HEK293 (cell line): ENCODE data around the gene CMTM5.

ENCODE experiments used
- CTCF ChIA-PET: fragments of 350-600 bp; formaldehyde crosslinking; extraction: SDS; loops from one replicate; lab custom pipeline; 2021; ENCODE audit warnings: antibody characterized with exemption; lab: Yijun Ruan, JAX
- POLR2A ChIA-PET: fragments of 300-600 bp; formaldehyde crosslinking; extraction: SDS; loops from one replicate; lab custom pipeline; 2020; ENCODE audit warnings: antibody characterized with exemption, inconsistent platforms; lab: Yijun Ruan, JAX
- H3K27ac ChIP-seq: fragments of 200-500 bp; sonication (Bioruptor generic); 2 replicates; pipeline ENCODE4 v1.5.1; 2014; ENCODE audit warnings: low read depth, low read length, control low read depth, inconsistent platforms; ENCODE audit errors: extremely low read depth
- H3K36me3 ChIP-seq, 2 experiments: fragments of 200-500 bp in 1 of 2; sonication (Bioruptor generic) in 1 of 2; 1 replicate in 1 of 2; 2 replicates in 1 of 2; pipeline ENCODE4 v1.5.1; 2014 to 2017; ENCODE audit warnings: inconsistent platforms in 2 of 2, low read length in 2 of 2; ENCODE audit not compliant: control insufficient read depth in 2 of 2, insufficient read depth in 1 of 2
- H3K4me1 ChIP-seq: fragments of 200-500 bp; sonication (Bioruptor generic); 2 replicates; pipeline ENCODE4 v1.5.1; 2014; ENCODE audit warnings: mild to moderate bottlenecking, low read length, inconsistent platforms; ENCODE audit not compliant: control insufficient read depth, insufficient read depth
- H3K4me3 ChIP-seq: 2 replicates; pipeline ENCODE4 v1.5.1; 2011; ENCODE audit warnings: low read depth, mild to moderate bottlenecking, control low read depth, low read length, moderate library complexity
- H3K9me3 ChIP-seq: fragments of 200-500 bp; sonication (Bioruptor generic); 2 replicates; pipeline ENCODE4 v1.5.1; 2014; ENCODE audit warnings: low read depth, low read length, inconsistent platforms; ENCODE audit not compliant: control insufficient read depth, insufficient read depth
- GLIS1 ChIP-seq: fragments of 450-650 bp; formaldehyde crosslinking; IDR thresholded peaks from 2 replicates; pipeline ENCODE4 v1.5.1; 2016; ENCODE audit warnings: missing biosample characterization, missing genetic modification characterization
- HOXC10 ChIP-seq: sonication (generic); formaldehyde crosslinking; IDR thresholded peaks from 2 replicates; pipeline ENCODE4 v1.8.1; 2023; ENCODE audit warnings: mild to moderate bottlenecking, missing genetic modification reagents
- HOXD13 ChIP-seq: sonication (generic); formaldehyde crosslinking; IDR thresholded peaks from 2 replicates; pipeline ENCODE4 v1.8.0; 2022; ENCODE audit warnings: missing genetic modification reagents, borderline replicate concordance
- OVOL3 ChIP-seq: fragments of 450-650 bp; formaldehyde crosslinking; IDR thresholded peaks from 2 replicates; pipeline ENCODE4 v1.5.1; 2016; ENCODE audit warnings: missing biosample characterization, missing genetic modification characterization
- PRDM1 ChIP-seq: fragments of 450-650 bp; formaldehyde crosslinking; IDR thresholded peaks from 2 replicates; pipeline ENCODE4; 2016; ENCODE audit warnings: missing biosample characterization, missing genetic modification characterization
- SP7 ChIP-seq: fragments of 450-650 bp; formaldehyde crosslinking; IDR thresholded peaks from 2 replicates; pipeline ENCODE4 v1.5.1; 2016; ENCODE audit warnings: missing biosample characterization, missing genetic modification characterization
- TRIM28 ChIP-seq: IDR thresholded peaks from 2 replicates; pipeline ENCODE4 v1.6.1; 2011; ENCODE audit warnings: low read length, control low read depth, borderline replicate concordance
- ZEB2 ChIP-seq: fragments of 450-650 bp; formaldehyde crosslinking; IDR thresholded peaks from 2 replicates; pipeline ENCODE4 v1.5.1; 2016; ENCODE audit warnings: missing biosample characterization, missing genetic modification characterization
- ZIC2 ChIP-seq: fragments of 450-650 bp; formaldehyde crosslinking; IDR thresholded peaks from 2 replicates; pipeline ENCODE4 v1.5.1; 2016; ENCODE audit warnings: missing biosample characterization, missing genetic modification characterization
- ZNF112 ChIP-seq: fragments of 450-650 bp; formaldehyde crosslinking; IDR thresholded peaks from 2 replicates; pipeline ENCODE4 v1.5.0; 2017; ENCODE audit warnings: missing biosample characterization, missing genetic modification characterization
- ZNF121 ChIP-seq: fragments of 450-650 bp; formaldehyde crosslinking; IDR thresholded peaks from 2 replicates; pipeline ENCODE4 v1.5.1; 2016; ENCODE audit warnings: missing biosample characterization, missing genetic modification characterization
- ZNF202 ChIP-seq: fragments of 450-650 bp; formaldehyde crosslinking; IDR thresholded peaks from 2 replicates; pipeline ENCODE4 v1.5.1; 2016; ENCODE audit warnings: missing biosample characterization, missing genetic modification characterization, borderline replicate concordance
- ZNF324 ChIP-seq: fragments of 450-650 bp; formaldehyde crosslinking; IDR thresholded peaks from 2 replicates; pipeline ENCODE4 v1.5.1; 2016; ENCODE audit warnings: missing biosample characterization, missing genetic modification characterization
- ZNF426 ChIP-seq: fragments of 450-650 bp; formaldehyde crosslinking; IDR thresholded peaks from 2 replicates; pipeline ENCODE4 v1.5.1; 2017; ENCODE audit warnings: missing biosample characterization, missing genetic modification characterization, mild to moderate bottlenecking, inconsistent platforms, moderate library complexity
- ZNF433 ChIP-seq: fragments of 450-650 bp; formaldehyde crosslinking; IDR thresholded peaks from 2 replicates; pipeline ENCODE4 v1.5.1; 2016; ENCODE audit warnings: missing biosample characterization, missing genetic modification characterization, low read depth
- ZNF473 ChIP-seq: fragments of 450-650 bp; formaldehyde crosslinking; IDR thresholded peaks from 2 replicates; pipeline ENCODE4 v1.5.1; 2017; ENCODE audit warnings: missing biosample characterization, missing genetic modification characterization
- ZNF560 ChIP-seq: fragments of 450-650 bp; formaldehyde crosslinking; IDR thresholded peaks from 2 replicates; pipeline ENCODE4 v1.5.1; 2017; ENCODE audit warnings: missing biosample characterization, missing genetic modification characterization, borderline replicate concordance
- ZNF561 ChIP-seq: fragments of 450-650 bp; IDR thresholded peaks from 2 replicates; pipeline ENCODE4 v1.5.1; 2018; ENCODE audit warnings: missing biosample characterization, missing genetic modification characterization, borderline replicate concordance
- ZNF623 ChIP-seq: fragments of 450-650 bp; formaldehyde crosslinking; IDR thresholded peaks from 2 replicates; pipeline ENCODE4 v1.5.1; 2016; ENCODE audit warnings: missing biosample characterization, missing genetic modification characterization
- ZNF639 ChIP-seq: fragments of 450-650 bp; formaldehyde crosslinking; IDR thresholded peaks from 2 replicates; pipeline ENCODE4 v1.5.1; 2016; ENCODE audit warnings: missing biosample characterization, missing genetic modification characterization
- ZNF670 ChIP-seq: fragments of 450-650 bp; formaldehyde crosslinking; IDR thresholded peaks from 2 replicates; pipeline ENCODE4 v1.5.1; 2016; ENCODE audit warnings: missing biosample characterization, missing genetic modification characterization, low read depth
- ZNF677 ChIP-seq: fragments of 450-650 bp; IDR thresholded peaks from 2 replicates; pipeline ENCODE4 v1.5.0; 2018; ENCODE audit warnings: missing biosample characterization, mild to moderate bottlenecking, missing genetic modification characterization, moderate library complexity
- ZNF701 ChIP-seq: fragments of 450-650 bp; formaldehyde crosslinking; IDR thresholded peaks from 2 replicates; pipeline ENCODE4 v1.5.1; 2016; ENCODE audit warnings: missing biosample characterization, missing genetic modification characterization
- ZNF777 ChIP-seq: fragments of 450-650 bp; formaldehyde crosslinking; IDR thresholded peaks from 2 replicates; pipeline ENCODE4 v1.5.1; 2017; ENCODE audit warnings: missing biosample characterization, missing genetic modification characterization, borderline replicate concordance
- TF ChIP-seq, protein P1 (sequence below): fragments of 450-650 bp; formaldehyde crosslinking; IDR thresholded peaks from 2 replicates; pipeline ENCODE4 v1.5.1; 2016; ENCODE audit warnings: missing biosample characterization, missing genetic modification characterization
- TF ChIP-seq, protein P2 (sequence below): IDR thresholded peaks from 2 replicates; pipeline ENCODE4 v1.6.1; 2011; ENCODE audit warnings: mild to moderate bottlenecking, low read depth, low read length, borderline replicate concordance
- TF ChIP-seq, protein P3 (sequence below): fragments of 450-650 bp; formaldehyde crosslinking; IDR thresholded peaks from 2 replicates; pipeline ENCODE4 v1.5.1; 2017; ENCODE audit warnings: missing biosample characterization, missing genetic modification characterization

Gene CMTM5

DNA sequence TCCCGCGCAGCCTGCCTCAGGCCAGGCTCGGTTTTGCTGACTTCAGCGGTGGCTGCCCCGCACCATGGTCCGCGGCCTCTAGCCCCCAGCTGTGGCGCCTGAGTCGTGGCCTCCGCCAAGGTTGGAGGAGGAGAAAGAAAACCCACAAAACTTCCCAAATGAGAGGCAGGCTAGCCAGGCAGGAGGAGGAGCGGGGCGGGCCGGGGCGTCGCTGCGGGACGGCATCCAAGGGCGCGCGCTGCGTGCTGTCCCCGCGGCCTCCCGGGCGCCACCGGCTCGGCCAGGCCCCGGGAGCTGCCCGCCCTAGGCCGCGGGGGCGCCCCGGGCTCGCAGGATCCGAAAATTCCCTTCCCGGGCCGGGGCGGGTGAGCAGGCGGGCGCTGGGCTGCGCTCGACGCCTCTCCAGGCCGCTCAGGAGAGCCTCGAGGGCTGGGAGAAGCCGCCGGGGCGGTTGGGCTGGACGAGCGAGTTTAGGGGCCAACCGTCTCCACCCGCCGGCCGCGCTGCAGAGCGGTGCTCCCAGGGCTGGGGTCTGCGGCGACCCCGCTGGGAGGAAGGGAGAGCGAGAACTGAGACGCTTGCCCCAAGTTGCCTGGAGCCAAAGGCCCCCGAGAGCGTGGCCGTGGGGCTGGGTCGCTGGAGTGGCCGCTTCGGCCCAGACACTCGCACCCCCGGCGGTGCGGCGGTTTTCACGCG, 11.7 kb upstream of the CMTM5 start, which contains the start of gene EFS:
TSS of gene EFS (minus strand) at position 137 of the 696 bp plus-strand sequence. CDS start 147 bp downstream, outside the sequence.
- H3K27ac ChIP-seq, result no peak within 1 kb of the TSS
- H3K4me3 ChIP-seq, result no peak within 1 kb of the TSS
- no peaks in the 10 kb centered on the region for H3K9me3 ChIP-seq
- H3K36me3 ChIP-seq, result no peaks in the 10 kb centered on the region
- ChIA-PET CTCF (interaction anchor here (0.9 kb wide), 1 partner anchor 15 kb away, joined by 4 read pairs; no protein-coding TSS in a partner anchor), POLR2A (no interaction called here)
- TF ChIP-seq ZNF670 (no peak), ZNF121 (tag by site-specific recombination) (no peak), ZNF473 (tag by site-specific recombination) (no peak), ZEB2 (no peak)
- no peaks in the 10 kb centered on the region for H3K4me1 ChIP-seq

DNA sequence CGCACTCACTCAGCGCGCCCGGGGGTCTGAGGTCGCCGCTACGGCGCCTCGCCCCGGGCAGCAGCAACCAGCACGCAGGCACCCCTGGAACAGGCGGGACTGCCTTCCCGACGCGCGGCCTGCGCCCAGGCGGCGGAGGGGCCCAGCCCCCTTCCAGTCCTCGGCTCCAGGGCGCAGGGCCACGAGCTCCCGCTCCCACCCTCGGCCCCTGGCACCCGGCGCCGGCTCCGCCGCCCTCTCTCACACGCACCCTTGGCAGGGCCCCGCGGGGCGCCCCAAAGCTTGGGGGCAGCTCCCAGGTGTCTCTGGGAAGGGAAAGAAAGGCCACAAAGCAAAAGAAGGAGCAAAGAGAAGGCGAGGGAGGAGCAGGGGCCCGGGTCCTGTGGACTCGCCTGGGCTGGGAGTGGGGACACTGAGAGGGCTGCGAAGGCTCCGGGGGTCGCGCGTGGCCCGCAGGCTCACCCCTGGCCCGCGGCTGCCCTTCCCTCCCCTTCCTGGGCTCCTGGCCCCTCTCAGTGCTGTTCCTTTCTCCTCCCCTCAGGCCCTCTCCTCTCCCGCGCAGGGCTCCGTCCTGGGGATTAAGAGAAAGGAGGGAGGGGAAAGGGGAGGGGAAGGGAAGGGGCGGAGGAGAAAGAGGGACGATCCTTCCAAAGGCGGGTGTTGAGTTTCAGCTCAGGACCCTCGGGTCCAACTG, 11.0 kb upstream of the CMTM5 start:
- POLR2A ChIA-PET, result no interaction called here
- TF ChIP-seq ZIC2, result no peak
- TF ChIP-seq ZNF202 (tag by site-specific recombination), result no peak
- no peak for TF ChIP-seq ZNF623 (tag by site-specific recombination)
- no peak for TF ChIP-seq ZNF324 (tag by site-specific recombination)
- no peak for TF ChIP-seq SP7 (tag by site-specific recombination)
- TF ChIP-seq ZNF701, result no peak
- no peak for TF ChIP-seq GLIS1 (tag by site-specific recombination)
- TF ChIP-seq OVOL3, result no peak
- TF ChIP-seq ZNF777 (tag by site-specific recombination), result no peak
- TF ChIP-seq, protein P1, sequence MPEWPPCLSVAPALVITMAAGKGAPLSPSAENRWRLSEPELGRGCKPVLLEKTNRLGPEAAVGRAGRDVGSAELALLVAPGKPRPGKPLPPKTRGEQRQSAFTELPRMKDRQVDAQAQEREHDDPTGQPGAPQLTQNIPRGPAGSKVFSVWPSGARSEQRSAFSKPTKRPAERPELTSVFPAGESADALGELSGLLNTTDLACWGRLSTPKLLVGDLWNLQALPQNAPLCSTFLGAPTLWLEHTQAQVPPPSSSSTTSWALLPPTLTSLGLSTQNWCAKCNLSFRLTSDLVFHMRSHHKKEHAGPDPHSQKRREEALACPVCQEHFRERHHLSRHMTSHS, result no peak
- TF ChIP-seq HOXD13, result no peak
- no peak for TF ChIP-seq PRDM1 (tag by site-specific recombination)
- TF ChIP-seq ZNF433 (tag by site-specific recombination), result no peak

DNA sequence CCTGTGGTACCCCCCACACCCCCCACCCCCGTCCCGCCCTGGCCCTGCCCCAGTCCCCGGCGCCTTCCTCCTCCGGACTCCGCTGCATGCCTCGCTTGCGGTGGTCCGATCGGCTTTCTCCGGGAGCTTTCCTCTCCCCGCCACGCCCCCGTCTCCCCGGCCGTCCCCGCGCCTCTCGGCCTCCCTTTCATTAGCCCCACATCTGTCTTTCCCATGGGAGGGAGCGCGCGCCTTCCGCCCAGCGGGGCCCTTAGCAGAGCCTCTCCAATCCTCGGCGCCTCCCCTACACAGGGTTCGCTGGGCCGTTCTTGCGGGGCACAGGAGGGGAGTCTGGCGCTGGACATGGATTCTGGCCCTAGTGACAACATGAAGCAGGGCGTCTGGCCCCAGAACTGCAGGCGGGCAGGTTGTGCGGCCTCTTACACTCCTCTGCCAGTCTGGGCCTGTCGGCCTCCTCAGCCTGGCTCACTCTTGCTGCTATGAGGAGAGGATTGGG, 10.4 kb upstream of the CMTM5 start:
- Histone ChIP-seq H3K4me1 (no peaks in the 10 kb centered on the region), H3K27ac (no peak overlapping the region), H3K36me3 (no peaks in the 10 kb centered on the region), H3K9me3 (no peaks in the 10 kb centered on the region), H3K4me3 (no peak overlapping the region)
- ChIA-PET POLR2A (interaction anchor here (0.5 to 0.6 kb wide), 2 partner anchors 45 to 423 kb away, joined by 3 to 5 read pairs; partner anchors contain the start of gene PABPN1), CTCF (no interaction called here)
- TF ChIP-seq, protein P2, sequence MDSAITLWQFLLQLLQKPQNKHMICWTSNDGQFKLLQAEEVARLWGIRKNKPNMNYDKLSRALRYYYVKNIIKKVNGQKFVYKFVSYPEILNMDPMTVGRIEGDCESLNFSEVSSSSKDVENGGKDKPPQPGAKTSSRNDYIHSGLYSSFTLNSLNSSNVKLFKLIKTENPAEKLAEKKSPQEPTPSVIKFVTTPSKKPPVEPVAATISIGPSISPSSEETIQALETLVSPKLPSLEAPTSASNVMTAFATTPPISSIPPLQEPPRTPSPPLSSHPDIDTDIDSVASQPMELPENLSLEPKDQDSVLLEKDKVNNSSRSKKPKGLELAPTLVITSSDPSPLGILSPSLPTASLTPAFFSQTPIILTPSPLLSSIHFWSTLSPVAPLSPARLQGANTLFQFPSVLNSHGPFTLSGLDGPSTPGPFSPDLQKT, result no peak
- TF ChIP-seq TRIM28, result no peak
- no peak for TF ChIP-seq ZNF639 (tag by site-specific recombination)
- no peak for TF ChIP-seq ZNF677 (tag by site-specific recombination)
- TF ChIP-seq, protein P3, sequence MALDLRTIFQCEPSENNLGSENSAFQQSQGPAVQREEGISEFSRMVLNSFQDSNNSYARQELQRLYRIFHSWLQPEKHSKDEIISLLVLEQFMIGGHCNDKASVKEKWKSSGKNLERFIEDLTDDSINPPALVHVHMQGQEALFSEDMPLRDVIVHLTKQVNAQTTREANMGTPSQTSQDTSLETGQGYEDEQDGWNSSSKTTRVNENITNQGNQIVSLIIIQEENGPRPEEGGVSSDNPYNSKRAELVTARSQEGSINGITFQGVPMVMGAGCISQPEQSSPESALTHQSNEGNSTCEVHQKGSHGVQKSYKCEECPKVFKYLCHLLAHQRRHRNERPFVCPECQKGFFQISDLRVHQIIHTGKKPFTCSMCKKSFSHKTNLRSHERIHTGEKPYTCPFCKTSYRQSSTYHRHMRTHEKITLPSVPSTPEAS (tag by site-specific recombination), result no peak
- no peak for TF ChIP-seq ZNF426 (tag by site-specific recombination)
- TF ChIP-seq ZNF560 (tag by site-specific recombination), result no peak
- no peak for TF ChIP-seq ZNF433 (tag by site-specific recombination)
- TF ChIP-seq ZNF561 (tag by site-specific recombination), result no peak
- no peak for TF ChIP-seq ZNF112
- no peak for TF ChIP-seq HOXC10 (CRISPR knock-in tag)
- no peak for TF ChIP-seq SP7 (tag by site-specific recombination)

More for the DNA sequence above, 11.0 kb upstream of the CMTM5 start:
- H3K27ac ChIP-seq, result no peak overlapping the region
- no peaks in the 10 kb centered on the region for H3K4me1 ChIP-seq
- no peaks in the 10 kb centered on the region for H3K36me3 ChIP-seq
- H3K9me3 ChIP-seq, result no peaks in the 10 kb centered on the region
- no peak overlapping the region for H3K4me3 ChIP-seq
- CTCF ChIA-PET, result interaction anchor here (0.9 kb wide), 1 partner anchor 14 kb away, joined by 4 read pairs; no protein-coding TSS in a partner anchor
